G401.6 (cell line): Measurements from ENCODE around the gene UBAC2.

ENCODE experiments used
- FAIRE-seq: peaks from 2 replicates; lab custom pipeline; 2012; peaks lifted over from hg19 to GRCh38; lab: Jason Lieb, UNC

UBAC2 gene

GRCh38 chr13:99341969-99342722, 141.5 kb downstream of the UBAC2 start:
- no peak for FAIRE-seq

- FAIRE-seq, result no peak
These were observed 142.2 kb downstream of the UBAC2 start for GRCh38 chr13:99342723-99343315.

GRCh38 chr13:99344610-99345208, 144.1 kb downstream of the UBAC2 start:
- no peak for FAIRE-seq

- no peak for FAIRE-seq
These were observed 144.7 kb downstream of the UBAC2 start for GRCh38 chr13:99345345-99345744.

- no peak for FAIRE-seq
These were observed 145.8 kb downstream of the UBAC2 start for GRCh38 chr13:99346335-99347042.

GRCh38 chr13:99347335-99347878, 146.8 kb downstream of the UBAC2 start:
- FAIRE-seq, result no peak

- no peak for FAIRE-seq
These were observed 147.3 kb downstream of the UBAC2 start for GRCh38 chr13:99347911-99348451.

- no peak for FAIRE-seq
These were observed 149.5 kb downstream of the UBAC2 start for GRCh38 chr13:99350191-99350590.

- no peak for FAIRE-seq
These were observed 151.1 kb downstream of the UBAC2 start for GRCh38 chr13:99351772-99352171.

- FAIRE-seq, result no peak
These were observed 151.9 kb downstream of the UBAC2 start for GRCh38 chr13:99352351-99353245.

GRCh38 chr13:99353246-99353600, 152.6 kb downstream of the UBAC2 start:
- FAIRE-seq, result no peak

GRCh38 chr13:99353836-99354235, 153.2 kb downstream of the UBAC2 start:
- FAIRE-seq, result no peak

- FAIRE-seq, result no peak
These were observed 153.8 kb downstream of the UBAC2 start for GRCh38 chr13:99354371-99354951.

- no peak for FAIRE-seq
These were observed 154.8 kb downstream of the UBAC2 start for GRCh38 chr13:99355267-99356011.

- FAIRE-seq, result no peak
These were observed 155.3 kb downstream of the UBAC2 start for GRCh38 chr13:99356012-99356261.

- FAIRE-seq, result no peak
These were observed 155.8 kb downstream of the UBAC2 start for GRCh38 chr13:99356262-99357091.

GRCh38 chr13:99357131-99357596, 156.5 kb downstream of the UBAC2 start:
- FAIRE-seq, result no peak

- no peak for FAIRE-seq
These were observed 157.3 kb downstream of the UBAC2 start for GRCh38 chr13:99357941-99358340.

- no peak for FAIRE-seq
These were observed 158.9 kb downstream of the UBAC2 start for GRCh38 chr13:99359528-99359927.

GRCh38 chr13:99360696-99361095, 160.0 kb downstream of the UBAC2 start:
- no peak for FAIRE-seq
